Measurements from ENCODE around the gene RBM47. TPM values are rescaled to one million over a fixed set of nuclear protein-coding genes. Genes with fewer than 3 reads are reported as not detected.

The RBM47 gene
- total and polyA plus RNA-seq, 10 of the 15 experiments (the other 5 are each of a cell fraction or from before 2014, with no cell fraction given): 7.9 to 45.0 (median 28.7) TPM

DNA sequence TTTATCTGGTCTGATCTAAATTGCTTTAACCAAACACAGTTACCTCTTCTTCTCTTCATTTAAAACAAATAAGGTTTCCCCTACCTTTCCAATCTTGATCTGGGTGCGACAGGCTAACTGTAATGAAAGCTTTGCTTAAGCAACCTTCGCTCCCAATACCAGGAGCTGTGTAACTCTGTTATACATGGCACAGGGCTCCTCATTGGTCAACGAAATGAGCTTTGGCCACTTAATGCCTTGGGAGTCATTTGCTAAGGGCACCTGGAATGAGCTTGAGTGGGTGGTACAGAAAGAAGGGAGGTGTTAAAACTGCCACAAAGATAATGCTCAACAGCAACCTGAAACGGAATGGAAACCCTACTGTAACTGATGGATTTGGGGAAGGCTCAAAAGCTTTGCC is 154.1 kb downstream of the RBM47 start:
- CTCF ChIA-PET: interaction anchor here (1.0 to 2.8 kb wide), 7 partner anchors 9 to 98 kb away, joined by 3 to 14 read pairs (median 4); no protein-coding TSS in a partner anchor

More for the DNA sequence above, 154.1 kb downstream of the RBM47 start:
- FAIRE-seq: no peak
- Histone ChIP-seq H4K20me1 (ENCODE audit: control insufficient read depth, insufficient read depth) (no peaks in the 10 kb centered on the region), H3K4me3 (no peak overlapping the region), H3K36me3 (ENCODE audit: control insufficient read depth in 2 of 2, insufficient read depth in 2 of 2, low read length in 1 of 2) (peaks cover 0 to 6% of the 10 kb centered on the region in 2 experiments; a peak in 3 of 4 replicates), H3K4me1 (ENCODE audit: control insufficient read depth, insufficient read depth, low read length) (peaks cover 13% of the 10 kb centered on the region), H3K27me3 (replicated peaks in 1 of 2; ENCODE audit: control insufficient read depth in 2 of 2, insufficient read depth in 2 of 2, low read length in 1 of 2) (no peaks in the 10 kb centered on the region), H3K27ac (ENCODE audit: control insufficient read depth, insufficient read depth) (no peak overlapping the region), H3K4me2 (ENCODE audit: control insufficient read depth, insufficient read depth) (no peak overlapping the region), H3K9me3 (replicated peaks; ENCODE audit: control insufficient read depth, insufficient read depth, low read length) (no peaks in the 10 kb centered on the region), H2AFZ (ENCODE audit: control insufficient read depth, low read depth, low read length) (no peak overlapping the region), H3K9ac (ENCODE audit: control insufficient read depth, insufficient read depth, low read length) (no peak overlapping the region), H3K79me2 (ENCODE audit: control insufficient read depth, insufficient read depth, low read length) (peaks cover 51% of the 10 kb centered on the region)
- intact Hi-C loops (cut with micrococcal nuclease; ENCODE audit: unreplicated experiment) (no loop called here), in situ Hi-C loops (cut with MboI) (no loop called here)
- no TSS peak for BruUV-seq (replicated peaks)
- ATAC-seq: no peak
- 0 out of 2 replicates have a peak, but pooled peaks have one; percentile 19 for TF ChIP-seq IKZF1 (conservative IDR thresholded peaks at IDR 0.05)
- TF ChIP-seq, protein P1, sequence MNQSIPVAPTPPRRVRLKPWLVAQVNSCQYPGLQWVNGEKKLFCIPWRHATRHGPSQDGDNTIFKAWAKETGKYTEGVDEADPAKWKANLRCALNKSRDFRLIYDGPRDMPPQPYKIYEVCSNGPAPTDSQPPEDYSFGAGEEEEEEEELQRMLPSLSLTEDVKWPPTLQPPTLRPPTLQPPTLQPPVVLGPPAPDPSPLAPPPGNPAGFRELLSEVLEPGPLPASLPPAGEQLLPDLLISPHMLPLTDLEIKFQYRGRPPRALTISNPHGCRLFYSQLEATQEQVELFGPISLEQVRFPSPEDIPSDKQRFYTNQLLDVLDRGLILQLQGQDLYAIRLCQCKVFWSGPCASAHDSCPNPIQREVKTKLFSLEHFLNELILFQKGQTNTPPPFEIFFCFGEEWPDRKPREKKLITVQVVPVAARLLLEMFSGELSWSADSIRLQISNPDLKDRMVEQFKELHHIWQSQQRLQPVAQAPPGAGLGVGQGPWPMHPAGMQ (IDR thresholded peaks at IDR 0.05; ENCODE audit: borderline replicate concordance): no peak
- TF ChIP-seq, protein P2, sequence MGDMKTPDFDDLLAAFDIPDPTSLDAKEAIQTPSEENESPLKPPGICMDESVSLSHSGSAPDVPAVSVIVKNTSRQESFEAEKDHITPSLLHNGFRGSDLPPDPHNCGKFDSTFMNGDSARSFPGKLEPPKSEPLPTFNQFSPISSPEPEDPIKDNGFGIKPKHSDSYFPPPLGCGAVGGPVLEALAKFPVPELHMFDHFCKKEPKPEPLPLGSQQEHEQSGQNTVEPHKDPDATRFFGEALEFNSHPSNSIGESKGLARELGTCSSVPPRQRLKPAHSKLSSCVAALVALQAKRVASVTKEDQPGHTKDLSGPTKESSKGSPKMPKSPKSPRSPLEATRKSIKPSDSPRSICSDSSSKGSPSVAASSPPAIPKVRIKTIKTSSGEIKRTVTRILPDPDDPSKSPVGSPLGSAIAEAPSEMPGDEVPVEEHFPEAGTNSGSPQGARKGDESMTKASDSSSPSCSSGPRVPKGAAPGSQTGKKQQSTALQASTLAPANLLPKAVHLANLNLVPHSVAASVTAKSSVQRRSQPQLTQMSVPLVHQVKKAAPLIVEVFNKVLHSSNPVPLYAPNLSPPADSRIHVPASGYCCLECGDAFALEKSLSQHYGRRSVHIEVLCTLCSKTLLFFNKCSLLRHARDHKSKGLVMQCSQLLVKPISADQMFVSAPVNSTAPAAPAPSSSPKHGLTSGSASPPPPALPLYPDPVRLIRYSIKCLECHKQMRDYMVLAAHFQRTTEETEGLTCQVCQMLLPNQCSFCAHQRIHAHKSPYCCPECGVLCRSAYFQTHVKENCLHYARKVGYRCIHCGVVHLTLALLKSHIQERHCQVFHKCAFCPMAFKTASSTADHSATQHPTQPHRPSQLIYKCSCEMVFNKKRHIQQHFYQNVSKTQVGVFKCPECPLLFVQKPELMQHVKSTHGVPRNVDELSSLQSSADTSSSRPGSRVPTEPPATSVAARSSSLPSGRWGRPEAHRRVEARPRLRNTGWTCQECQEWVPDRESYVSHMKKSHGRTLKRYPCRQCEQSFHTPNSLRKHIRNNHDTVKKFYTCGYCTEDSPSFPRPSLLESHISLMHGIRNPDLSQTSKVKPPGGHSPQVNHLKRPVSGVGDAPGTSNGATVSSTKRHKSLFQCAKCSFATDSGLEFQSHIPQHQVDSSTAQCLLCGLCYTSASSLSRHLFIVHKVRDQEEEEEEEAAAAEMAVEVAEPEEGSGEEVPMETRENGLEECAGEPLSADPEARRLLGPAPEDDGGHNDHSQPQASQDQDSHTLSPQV (IDR thresholded peaks at IDR 0.05): no peak
- TF ChIP-seq SRF (IDR thresholded peaks at IDR 0.05; ENCODE audit: low read depth in 2 of 2, low read length in 2 of 2): no peak
- 0 out of 2 replicates have a peak, but pooled peaks have one; percentile 16 for TF ChIP-seq NFYB (IDR thresholded peaks at IDR 0.05; ENCODE audit: insufficient read depth, low read depth, low read length)
- TF ChIP-seq, protein P3, sequence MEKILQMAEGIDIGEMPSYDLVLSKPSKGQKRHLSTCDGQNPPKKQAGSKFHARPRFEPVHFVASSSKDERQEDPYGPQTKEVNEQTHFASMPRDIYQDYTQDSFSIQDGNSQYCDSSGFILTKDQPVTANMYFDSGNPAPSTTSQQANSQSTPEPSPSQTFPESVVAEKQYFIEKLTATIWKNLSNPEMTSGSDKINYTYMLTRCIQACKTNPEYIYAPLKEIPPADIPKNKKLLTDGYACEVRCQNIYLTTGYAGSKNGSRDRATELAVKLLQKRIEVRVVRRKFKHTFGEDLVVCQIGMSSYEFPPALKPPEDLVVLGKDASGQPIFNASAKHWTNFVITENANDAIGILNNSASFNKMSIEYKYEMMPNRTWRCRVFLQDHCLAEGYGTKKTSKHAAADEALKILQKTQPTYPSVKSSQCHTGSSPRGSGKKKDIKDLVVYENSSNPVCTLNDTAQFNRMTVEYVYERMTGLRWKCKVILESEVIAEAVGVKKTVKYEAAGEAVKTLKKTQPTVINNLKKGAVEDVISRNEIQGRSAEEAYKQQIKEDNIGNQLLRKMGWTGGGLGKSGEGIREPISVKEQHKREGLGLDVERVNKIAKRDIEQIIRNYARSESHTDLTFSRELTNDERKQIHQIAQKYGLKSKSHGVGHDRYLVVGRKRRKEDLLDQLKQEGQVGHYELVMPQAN (conservative IDR thresholded peaks at IDR 0.05): no peak
- RAD21 ChIA-PET (ENCODE audit: unreplicated experiment): interaction anchor here (0.7 to 4.3 kb wide), 31 partner anchors 8 to 243 kb away, joined by 3 to 28 read pairs (median 5); partner anchors contain the start of gene RBM47
- POLR2A ChIA-PET: interaction anchor here (0.5 to 4.7 kb wide), 12 partner anchors 9 to 143 kb away, joined by 3 to 29 read pairs (median 4); no protein-coding TSS in a partner anchor
- 76% methylated on average over 4 of the region's 4 CpGs for WGBS (ENCODE audit: insufficient coverage, insufficient replicate concordance, low lambda C conversion rate, missing lambda C conversion rate)
- DNase-seq (ENCODE audit: low read depth, low spot score): no peak
- SMC1A ChIA-PET (ENCODE audit: uncharacterized antibody, unreplicated experiment): interaction anchor here (0.5 to 9.9 kb wide), 34 partner anchors 9 to 449 kb away, joined by 3 to 102 read pairs (median 4); partner anchors contain the start of gene RBM47

Measured in GM12878 (cell line).